ENCODE measurements around the gene CRYBA4. TPM values are rescaled to one million over a fixed set of nuclear protein-coding genes. Genes with fewer than 3 reads are reported as not detected.

CRYBA4 gene
- total RNA-seq (not detected), polyA plus RNA-seq (ENCODE audit: insufficient read length in 6 of 6) (under 1 TPM; 0.21 to 0.87 (median 0.43) TPM)
- long read RNA-seq, donor 1, result 0 reads
- long read RNA-seq, donor 2, result 0 reads
- long read RNA-seq, donor 3, result 0 reads
- long read RNA-seq, donor 4, result 0 reads
- long read RNA-seq, donor 5, partial matches to known transcripts, result 0 of 1 reads
- long read RNA-seq, donor 5, other reads (novel, unspliced or antisense), result 0 of 1 reads
- long read RNA-seq, donor 6, partial matches to known transcripts, result 0 of 1 reads
- long read RNA-seq, donor 6, other reads (novel, unspliced or antisense), result 0 of 1 reads
- long read RNA-seq, donor 7, result 0 reads
- long read RNA-seq, donor 8, result 0 reads
- long read RNA-seq, donor 9, result 0 reads
- long read RNA-seq, donor 10, result 0 reads
- long read RNA-seq, donor 11, result 0 reads
- long read RNA-seq, donor 12, result 0 reads

DNA sequence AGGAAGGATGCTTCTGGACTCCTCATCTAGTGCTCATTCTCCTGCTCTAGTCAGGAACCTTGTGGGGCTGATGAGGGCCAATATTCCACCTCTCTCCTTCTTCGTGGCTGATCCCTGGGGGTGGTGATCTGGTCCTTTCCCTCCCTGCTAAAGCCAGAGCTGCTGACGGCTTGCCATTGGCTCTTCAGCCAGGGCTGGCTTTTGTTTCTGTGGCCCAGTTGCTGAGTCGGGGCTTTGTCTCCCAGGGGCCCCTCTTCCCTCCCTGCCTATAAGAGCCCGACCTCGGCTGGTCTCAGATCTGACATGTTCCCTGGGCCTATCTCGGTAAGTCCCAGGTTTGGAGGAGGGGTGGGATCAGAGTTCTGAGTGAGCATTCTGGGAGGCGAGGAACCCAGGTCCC, at the start of gene CRYBA4:
TSS of gene CRYBA4 (plus strand) at position 301 of the 400 bp plus-strand sequence. CDS start 634 bp downstream, outside the sequence.
- intact Hi-C loops (cut with DNase I), result no loop called here
- ATAC-seq (no peak), DNase-seq (no peak)
- Histone ChIP-seq H3K36me3 (no peaks in the 10 kb centered on the region), H3K27ac (no peak within 1 kb of the TSS), H3K27me3 (peaks cover 0 to 4% of the 10 kb centered on the region in 2 donors), H3K4me3 (no peak within 1 kb of the TSS), H3K4me1 (peaks cover 0 to 26% of the 10 kb centered on the region in 2 donors), H3K9me3 (no peaks in the 10 kb centered on the region)
- TF ChIP-seq, protein P1, sequence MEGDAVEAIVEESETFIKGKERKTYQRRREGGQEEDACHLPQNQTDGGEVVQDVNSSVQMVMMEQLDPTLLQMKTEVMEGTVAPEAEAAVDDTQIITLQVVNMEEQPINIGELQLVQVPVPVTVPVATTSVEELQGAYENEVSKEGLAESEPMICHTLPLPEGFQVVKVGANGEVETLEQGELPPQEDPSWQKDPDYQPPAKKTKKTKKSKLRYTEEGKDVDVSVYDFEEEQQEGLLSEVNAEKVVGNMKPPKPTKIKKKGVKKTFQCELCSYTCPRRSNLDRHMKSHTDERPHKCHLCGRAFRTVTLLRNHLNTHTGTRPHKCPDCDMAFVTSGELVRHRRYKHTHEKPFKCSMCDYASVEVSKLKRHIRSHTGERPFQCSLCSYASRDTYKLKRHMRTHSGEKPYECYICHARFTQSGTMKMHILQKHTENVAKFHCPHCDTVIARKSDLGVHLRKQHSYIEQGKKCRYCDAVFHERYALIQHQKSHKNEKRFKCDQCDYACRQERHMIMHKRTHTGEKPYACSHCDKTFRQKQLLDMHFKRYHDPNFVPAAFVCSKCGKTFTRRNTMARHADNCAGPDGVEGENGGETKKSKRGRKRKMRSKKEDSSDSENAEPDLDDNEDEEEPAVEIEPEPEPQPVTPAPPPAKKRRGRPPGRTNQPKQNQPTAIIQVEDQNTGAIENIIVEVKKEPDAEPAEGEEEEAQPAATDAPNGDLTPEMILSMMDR (IDR thresholded peaks at IDR 0.05), result no peak

DNA sequence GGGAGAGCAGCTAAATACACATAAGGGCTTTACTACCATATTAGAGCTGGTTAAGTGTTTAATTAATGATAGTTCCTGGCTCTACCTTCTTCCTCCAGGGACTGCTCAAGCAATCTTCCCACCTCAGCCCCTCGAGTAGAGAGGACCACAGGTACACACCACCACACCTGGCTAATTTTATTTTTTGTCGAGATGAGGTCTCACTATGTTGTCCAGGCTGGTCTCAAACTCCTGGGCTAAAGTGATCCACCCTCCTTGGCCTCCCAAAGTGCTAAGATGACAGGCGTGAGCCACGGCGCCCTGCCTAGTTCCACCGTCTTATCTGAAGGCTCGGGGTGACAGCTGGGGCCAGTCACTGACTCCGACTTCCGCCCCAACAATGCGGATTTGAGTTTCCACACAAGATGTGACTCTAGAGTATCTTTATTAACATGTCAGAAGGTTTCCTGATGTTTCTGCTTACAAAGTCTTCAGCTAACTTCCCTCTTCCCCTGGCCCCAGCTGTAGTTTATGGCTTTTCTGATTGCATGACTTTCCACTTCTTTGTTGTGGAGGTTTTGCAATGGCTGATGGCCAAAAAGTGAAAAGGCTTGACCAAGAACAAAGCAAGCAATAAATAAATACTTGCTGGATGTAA, 48.6 kb upstream of the CRYBA4 start:
- ATAC-seq (peak; percentile 72), DNase-seq (peak; percentile 19 to 90 (median 64))
- Histone ChIP-seq H3K27me3 (no peaks in the 10 kb centered on the region), H3K9me3 (no peaks in the 10 kb centered on the region), H3K4me1 (peaks cover 8 to 95% of the 10 kb centered on the region in 2 donors), H3K4me3 (no peak overlapping the region), H3K36me3 (no peaks in the 10 kb centered on the region), H3K27ac (peak overlapping the region; percentile 70 to 86)
- intact Hi-C loops (cut with DNase I), result no loop called here
- TF ChIP-seq, protein P1 (IDR thresholded peaks at IDR 0.05), result no peak

DNA sequence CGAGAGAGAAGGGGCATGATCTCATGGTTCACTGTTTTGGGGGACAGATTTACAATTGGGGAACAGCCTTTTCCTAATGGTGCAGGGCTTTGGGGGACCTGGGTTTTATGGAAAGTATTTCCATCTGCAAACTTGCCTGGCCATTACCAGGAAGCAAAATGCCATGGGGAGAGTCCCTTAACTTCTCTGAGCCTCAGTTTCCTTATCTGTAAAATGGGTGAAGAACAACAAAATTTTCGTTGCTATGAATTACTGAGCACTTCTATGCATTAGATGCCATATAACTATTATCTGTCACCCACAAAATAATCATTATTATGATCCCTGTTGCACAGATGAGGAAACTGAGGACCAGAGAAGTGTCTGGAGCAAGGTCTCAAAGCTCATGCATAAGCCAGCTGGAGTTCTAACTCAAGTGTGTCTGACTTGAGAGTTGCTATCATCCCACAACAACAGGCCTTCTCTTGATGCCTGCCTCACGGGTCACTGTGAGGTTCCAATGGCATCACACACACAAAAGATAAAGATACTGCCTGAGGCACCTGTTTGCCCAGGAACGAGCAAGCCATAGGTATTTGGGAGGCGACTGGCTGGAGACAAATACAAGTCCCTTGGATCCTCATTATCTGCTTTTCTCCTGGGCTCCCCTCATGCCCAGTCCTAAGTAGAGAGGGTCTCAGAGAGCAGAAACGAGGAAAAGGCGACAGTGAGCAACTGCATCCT, 47.6 kb upstream of the CRYBA4 start:
- ATAC-seq, result no peak
- no peak overlapping the region for H3K4me3 ChIP-seq
- H3K4me1 ChIP-seq, result peaks cover 9 to 97% of the 10 kb centered on the region in 2 donors
- H3K36me3 ChIP-seq, result peaks cover 0 to 4% of the 10 kb centered on the region in 2 donors
- H3K27me3 ChIP-seq, result no peaks in the 10 kb centered on the region
- TF ChIP-seq, protein P1 (IDR thresholded peaks at IDR 0.05), result no peak
- H3K27ac ChIP-seq, result peak overlapping the region; percentile 70 to 86
- intact Hi-C loops (cut with DNase I), result no loop called here
- H3K9me3 ChIP-seq, result no peaks in the 10 kb centered on the region
- no peak for DNase-seq

DNA sequence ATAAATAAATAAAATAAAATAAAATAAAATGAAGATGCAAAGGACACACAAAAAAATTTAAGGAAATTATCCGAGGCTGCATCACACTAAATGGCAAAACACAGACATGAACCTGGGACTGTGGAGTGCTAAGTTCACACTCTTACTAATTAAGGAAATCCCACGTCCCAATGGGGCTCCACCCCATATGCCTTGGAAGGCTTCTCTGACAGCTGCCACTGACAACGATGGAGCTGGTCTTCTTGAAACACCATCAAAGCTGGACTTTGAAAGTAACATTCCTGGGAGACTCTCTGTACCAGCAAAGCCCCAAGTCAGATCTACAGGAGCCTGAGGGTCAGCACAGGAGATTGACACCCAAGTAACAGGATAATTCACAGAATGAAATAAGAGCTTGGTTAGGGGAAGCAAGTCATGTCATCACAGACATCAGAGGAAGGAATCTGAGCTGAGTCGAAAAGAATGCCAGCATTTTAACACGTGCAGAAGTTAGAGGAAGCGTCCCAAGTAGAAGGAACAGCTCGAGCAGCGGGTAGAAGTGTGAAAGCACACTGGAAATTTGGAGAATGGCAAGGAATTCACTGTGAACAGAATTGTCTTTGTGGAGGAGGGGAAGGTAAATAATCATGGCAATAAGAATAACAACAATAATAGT, 45.6 kb upstream of the CRYBA4 start:
- H3K4me1 ChIP-seq, result peaks cover 5 to 98% of the 10 kb centered on the region in 2 donors
- no peaks in the 10 kb centered on the region for H3K27me3 ChIP-seq
- no peak overlapping the region for H3K4me3 ChIP-seq
- no peaks in the 10 kb centered on the region for H3K9me3 ChIP-seq
- DNase-seq, result no peak
- TF ChIP-seq, protein P1 (IDR thresholded peaks at IDR 0.05), result no peak
- intact Hi-C loops (cut with DNase I), result no loop called here
- peak overlapping the region in 1 of 2 donors; percentile 65 for H3K27ac ChIP-seq
- no peak for ATAC-seq
- peaks cover 0 to 4% of the 10 kb centered on the region in 2 donors for H3K36me3 ChIP-seq

Data from left lung (tissue), 14 donors.